ENCODE measurements around the gene CGN.

CGN gene

GRCh38 chr1:151510957-151511635 is at the start of gene CGN:
TSS of gene CGN (plus strand) at chr1:151511387. CDS start at chr1:151518520, 7,133 bp downstream.
- peak; percentile 75 for DNase-seq (ENCODE audit: low read depth)

DNA sequence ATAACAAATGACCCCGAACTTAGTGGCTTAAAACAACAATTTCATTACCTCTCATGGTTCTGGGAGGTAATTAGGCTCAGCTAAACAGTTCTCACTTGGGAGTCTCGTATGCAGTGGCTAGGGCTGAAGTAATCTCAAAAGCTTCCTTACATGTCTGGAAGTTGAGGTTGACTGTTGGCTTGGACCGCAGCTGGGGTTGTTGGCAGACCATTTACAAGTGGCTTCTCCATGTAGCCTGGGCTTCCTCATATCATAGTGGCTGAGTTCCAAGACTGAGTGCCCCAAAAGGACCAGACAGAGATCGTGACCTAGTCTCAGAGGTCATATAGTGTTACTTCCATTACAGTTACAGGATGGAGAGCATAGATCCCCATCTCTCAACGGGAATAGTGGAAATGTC is 49.5 kb upstream of the CGN start:
- DNase-seq (ENCODE audit: low read depth) = no peak

GRCh38 chr1:151465026-151465425 is 46.2 kb upstream of the CGN start:
- no peak for DNase-seq (ENCODE audit: low read depth)

DNA sequence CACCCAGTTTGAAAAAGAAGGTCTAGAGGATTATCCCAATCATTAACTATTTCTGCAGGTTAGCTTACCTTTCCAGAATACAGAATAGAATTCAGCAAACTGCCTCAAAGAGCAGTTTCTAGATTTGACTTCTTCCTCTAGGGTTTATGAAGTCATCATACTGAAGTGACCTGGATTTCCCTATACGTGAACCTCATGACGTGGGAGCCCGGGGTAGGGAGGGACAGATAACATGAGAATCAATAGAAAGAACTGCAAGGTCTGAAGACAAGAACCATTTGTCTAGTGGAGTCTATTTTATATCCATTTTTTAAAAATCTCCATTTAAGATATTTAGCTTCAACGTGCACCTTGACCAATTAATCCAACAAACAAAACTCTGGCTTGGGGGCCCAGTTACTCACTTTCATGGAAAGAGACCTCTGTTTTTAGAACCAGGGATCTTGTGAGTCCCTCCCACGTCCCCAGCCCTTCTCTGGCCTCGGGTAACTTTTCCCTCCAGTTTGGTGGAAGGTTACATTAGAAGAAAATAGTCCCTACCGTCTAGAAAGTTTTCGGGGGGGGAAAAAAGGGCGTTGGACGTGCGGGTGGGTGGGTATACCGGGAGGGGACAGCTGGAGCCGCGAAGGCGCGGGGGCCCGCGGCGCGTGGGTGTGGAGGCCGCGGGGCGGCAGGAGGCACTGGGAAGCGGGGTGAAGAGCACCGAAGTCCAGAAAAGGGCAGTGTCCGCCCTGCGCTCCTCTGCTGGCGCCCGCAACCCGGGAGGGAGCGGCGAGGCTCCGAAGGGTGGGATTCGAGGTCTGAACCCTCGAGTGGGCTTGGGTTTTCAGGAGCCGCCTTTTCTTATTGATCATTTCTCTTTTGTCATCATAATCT is 38.1 kb upstream of the CGN start:
- peak; percentile 31 for DNase-seq (ENCODE audit: low read depth)

DNA sequence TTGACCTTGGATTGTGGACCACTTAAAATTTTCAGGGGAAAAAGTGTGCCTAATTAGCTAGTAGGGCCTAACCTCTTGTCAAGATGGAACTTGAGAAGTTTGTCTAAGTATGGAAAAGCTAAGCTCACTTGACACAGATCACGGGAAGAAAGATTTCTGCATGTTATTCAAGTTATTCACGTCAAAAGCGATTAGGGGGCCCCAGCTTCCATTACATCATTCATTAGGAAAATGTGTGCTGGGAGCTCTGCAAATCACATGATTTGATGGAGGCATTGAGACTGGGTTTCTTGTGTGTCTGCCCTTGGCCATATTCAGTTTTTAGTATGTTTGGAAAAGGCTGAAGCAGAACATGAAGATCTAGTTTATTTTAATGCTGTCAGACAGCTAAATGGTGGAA is 36.4 kb upstream of the CGN start:
- DNase-seq (ENCODE audit: low read depth) = no peak

DNA sequence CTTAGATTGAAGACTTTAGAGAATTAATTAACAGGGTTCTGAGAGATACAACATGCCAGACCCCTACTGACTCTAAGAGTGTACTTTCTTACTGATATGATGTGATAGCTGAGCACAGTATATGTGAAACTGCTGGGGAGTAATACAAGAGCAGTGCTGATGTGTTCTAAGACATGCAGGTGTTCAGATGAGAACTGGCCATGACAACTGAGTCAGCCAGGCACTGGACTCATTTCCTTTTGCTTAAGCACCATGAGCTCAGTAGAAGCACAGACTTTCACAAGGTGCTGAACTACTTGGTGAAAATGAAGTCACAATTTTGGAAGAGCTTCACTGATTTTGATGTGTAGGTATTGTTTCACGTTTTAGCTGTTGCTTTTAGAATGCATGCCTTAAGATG is 36.0 kb upstream of the CGN start:
- no peak for DNase-seq (ENCODE audit: low read depth)

- DNase-seq (ENCODE audit: low read depth) = peak; percentile 67
These were observed 35.1 kb upstream of the CGN start for GRCh38 chr1:151476083-151476482.

DNA sequence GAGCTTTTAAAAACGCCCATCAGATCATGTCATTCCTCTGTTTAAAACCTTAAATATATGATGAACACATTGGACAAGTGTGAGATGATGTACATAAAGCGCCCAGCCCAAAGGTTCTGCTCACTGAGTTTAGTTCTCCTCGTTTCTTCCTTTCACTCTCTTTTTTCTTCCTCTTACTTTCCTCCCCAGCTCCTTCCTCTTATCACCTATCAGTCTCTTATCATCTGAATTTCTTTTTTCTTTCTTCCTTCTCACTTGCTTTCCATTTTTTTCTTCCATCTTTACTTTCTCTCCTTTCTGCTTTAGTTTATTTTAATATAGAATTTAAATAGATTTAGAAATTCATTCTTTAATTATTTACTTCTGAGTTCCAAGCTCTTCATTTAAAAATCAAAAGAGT is 34.1 kb upstream of the CGN start:
- no peak for DNase-seq (ENCODE audit: low read depth)

- DNase-seq (ENCODE audit: low read depth) = no peak
These were observed 32.9 kb upstream of the CGN start for GRCh38 chr1:151478140-151478812.

DNA sequence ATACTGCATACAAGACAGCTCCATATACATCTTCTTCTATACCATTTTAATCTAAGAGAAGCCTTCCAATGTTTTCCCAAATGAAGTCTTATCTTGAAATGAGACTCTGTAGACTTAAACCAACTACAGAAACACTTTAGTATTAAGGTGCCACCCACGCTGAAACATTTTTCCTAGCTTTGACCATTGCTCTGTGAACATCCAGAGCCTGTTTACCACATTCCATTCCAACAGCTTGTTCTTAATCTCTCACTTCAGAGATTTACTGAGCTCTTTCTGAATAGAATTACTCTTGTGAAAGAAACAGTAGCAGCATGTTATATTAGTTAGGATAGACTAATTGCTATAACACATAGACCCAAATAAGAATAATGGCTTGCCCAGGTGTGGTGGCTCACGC is 32.3 kb upstream of the CGN start:
- peak; percentile 39 for DNase-seq (ENCODE audit: low read depth)

- DNase-seq (ENCODE audit: low read depth) = peak; percentile 83
These were observed 31.7 kb upstream of the CGN start for GRCh38 chr1:151479462-151479861.

DNA sequence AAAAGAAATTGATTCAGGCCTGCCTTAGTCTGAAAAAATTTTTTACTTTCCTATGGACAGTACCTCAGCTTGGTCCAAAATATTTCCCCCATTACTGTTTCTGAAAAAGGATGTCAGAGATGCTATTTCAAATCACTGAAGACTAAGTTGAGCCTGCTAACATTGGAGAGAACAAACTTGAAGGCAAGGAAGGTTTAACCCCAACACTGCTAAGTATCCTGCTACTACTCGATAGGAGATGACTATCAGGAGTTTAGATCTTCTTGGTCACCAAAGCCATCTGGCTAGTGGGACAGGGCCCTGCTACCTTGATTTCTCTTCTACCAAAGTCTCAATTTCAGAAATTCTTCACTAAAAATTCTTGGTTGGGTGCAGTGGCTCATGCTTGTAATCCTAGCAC is 29.2 kb upstream of the CGN start:
- no peak for DNase-seq (ENCODE audit: low read depth)

DNA sequence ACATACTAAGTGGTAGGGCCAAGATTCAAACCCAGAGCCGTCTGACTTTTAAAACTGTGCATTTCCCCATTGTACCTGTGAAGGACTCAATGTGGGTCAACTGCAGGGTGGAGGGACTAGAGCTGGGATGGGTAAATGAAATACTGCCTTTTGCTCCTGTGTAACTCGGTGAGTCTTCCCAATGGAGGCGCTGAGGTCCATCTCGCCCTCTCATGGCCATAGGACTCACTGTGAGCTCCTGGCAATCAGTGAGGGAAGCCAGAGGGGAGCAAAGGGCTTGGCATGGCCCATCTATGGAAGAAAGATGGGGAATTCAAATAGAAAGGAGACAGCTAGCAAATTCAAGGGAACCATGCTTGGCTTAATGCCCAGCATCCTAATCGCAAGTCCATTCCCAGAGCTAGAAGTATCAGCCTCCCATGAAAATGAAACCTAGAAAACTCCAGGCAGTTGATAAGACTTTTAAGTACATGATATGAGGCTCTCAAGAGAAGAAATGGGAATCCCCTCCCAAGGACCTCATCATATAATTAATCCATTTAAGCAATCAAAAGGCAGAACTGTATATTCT is 25.4 kb upstream of the CGN start:
- no peak for DNase-seq (ENCODE audit: low read depth)

DNA sequence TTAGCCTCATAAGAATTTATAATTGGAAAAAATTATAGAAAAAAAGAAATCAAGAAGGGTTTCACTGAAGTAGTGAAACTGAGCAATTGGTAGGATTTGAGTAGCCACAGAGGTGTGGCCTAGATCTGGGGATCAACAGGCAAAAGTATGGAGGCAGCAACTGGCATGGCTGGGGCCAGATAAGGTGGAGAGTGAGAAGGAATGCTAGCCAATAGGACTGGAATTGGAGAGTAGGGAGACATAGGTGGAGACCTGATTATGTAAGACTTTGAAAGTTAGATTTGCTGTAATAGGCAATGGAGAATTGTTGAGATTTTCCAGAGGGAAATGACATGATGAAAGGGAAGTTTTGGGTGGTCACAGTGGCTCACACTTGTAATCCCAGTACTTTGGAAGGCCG is 24.6 kb upstream of the CGN start:
- no peak for DNase-seq (ENCODE audit: low read depth)

DNA sequence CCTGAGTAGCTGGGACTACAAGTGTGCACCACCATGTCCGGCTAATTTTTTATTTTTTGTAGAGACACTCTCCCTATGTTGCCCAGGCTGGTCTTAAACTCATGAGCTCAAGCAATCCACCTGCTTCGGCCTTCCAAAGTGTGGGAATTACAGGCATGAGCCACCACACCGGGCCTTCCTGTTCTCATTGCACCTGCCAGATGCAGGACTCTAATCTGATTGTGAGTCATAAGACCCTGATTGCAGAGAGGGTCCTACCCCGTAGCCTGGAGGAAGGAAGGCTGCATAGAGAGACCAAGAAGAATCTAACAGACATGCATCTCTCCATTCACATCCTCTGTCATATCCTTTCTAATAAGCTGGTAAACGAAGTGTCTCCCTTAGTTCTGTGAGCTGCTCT is 19.5 kb upstream of the CGN start:
- no peak for DNase-seq (ENCODE audit: low read depth)

- no peak for DNase-seq (ENCODE audit: low read depth)
These were observed 19.1 kb upstream of the CGN start for GRCh38 chr1:151492120-151492519.

DNA sequence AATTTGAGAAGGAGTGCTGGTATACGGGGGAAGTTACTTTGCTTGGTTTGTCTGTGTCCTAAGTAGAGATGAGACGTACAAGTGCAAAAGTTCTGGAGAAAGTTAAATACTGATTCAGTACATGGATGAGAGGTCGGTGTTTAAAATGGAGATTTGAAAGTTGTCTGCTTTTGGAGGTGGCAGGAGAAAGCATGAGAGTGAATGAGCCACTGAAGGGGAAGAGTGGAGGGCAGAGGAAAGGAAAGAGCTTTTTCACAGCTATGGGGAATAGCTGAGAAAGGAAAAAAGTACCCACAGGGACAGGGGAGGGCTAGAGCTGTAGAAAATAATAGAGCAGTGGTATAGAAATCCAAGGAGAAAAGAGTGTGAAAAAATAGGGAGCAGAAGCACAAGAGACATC is 18.1 kb upstream of the CGN start:
- no peak for DNase-seq (ENCODE audit: low read depth)

GRCh38 chr1:151494741-151495281 is 16.4 kb upstream of the CGN start:
- peak; percentile 88 for DNase-seq (ENCODE audit: low read depth)

DNA sequence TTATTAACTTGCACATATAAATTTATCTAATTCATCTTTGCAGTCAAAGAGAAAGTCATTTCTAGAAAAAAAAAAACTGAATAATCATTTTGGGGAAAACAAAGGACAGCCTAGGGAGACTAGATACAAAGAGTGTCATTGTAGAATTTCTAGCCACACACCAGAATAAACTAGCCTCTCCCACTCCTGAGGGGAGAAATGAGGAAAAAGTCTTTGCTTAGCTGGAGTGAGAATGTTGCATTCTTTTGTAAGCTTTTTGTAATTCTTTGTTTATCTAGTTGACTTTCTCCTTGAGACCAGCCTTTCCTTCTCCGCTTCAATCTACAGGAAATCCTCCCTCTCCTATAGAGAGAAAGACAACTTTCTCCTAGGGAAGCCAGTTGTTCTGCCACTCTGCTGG is 15.9 kb upstream of the CGN start:
- no peak for DNase-seq (ENCODE audit: low read depth)

DNA sequence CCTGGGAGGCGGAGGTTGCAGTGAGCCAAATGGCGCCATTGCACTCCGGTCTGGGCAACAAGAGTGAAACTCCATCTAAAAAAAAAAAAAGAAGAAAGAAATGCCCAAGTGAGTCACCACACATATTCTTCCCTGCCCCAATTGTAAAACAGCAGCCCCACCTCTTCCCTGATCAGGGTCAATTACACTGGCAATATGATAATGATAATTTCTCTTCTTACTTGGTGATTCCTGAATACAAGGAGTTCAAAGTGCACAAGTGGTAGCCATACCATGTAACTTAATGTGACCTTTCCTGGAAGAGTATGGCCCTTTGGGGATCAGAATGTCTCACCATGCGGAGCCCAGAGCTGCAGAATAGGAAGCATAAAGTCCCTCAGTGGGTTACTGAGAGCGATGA is 11.8 kb upstream of the CGN start:
- no peak for DNase-seq (ENCODE audit: low read depth)

GRCh38 chr1:151499930-151500329 is 11.3 kb upstream of the CGN start:
- DNase-seq (ENCODE audit: low read depth) = no peak

- no peak for DNase-seq (ENCODE audit: low read depth)
These were observed 9.7 kb upstream of the CGN start for GRCh38 chr1:151501474-151501873.
